T-cell (primary cell): ENCODE results near the gene NEU1. TPM values are rescaled to one million over a fixed set of nuclear protein-coding genes. Genes with fewer than 3 reads are reported as not detected.
A peak's percentile ranks its signal among the peaks of the same experiment; 100 is the strongest.
"Not testable (repeated sequence)": the region's sequence is repeated elsewhere in the genome, so short reads cannot be mapped to it uniquely, and the experiment has no call there.

Experiments used
- ATAC-seq, 4 experiments: fragments of 200-7000 bp in 3 of 4; fragments of 150-1000 bp in 1 of 4; cut with Tn5 transposase; replicated peaks in 1 of 4; 1 replicate in 3 of 4; 2 replicates in 1 of 4; pipeline ENCODE4 v1.10.0; 2021; ENCODE audit warnings: moderate library complexity in 3 of 4, mild to moderate bottlenecking in 2 of 4, moderate number of reproducible peaks in 1 of 4
- CTCF ChIA-PET, 2 donors: fragments of 300-600 bp; sonication (Branson Sonifier 250); formaldehyde crosslinking; loops; one replicate each; lab custom pipeline; 2022; ENCODE audit warnings: antibody characterized with exemption in 2 of 2; lab: Charles Lee
- POLR2A ChIA-PET, 2 donors: fragments of 300-600 bp; sonication (Branson Sonifier 250); formaldehyde crosslinking; loops; one replicate each; lab custom pipeline; 2022; ENCODE audit warnings: antibody characterized with exemption in 2 of 2; lab: Charles Lee
- DNase-seq, 35 experiments: peaks; one replicate each; pipeline versions ENCODE4 v3.0.0 to v3.0.0-alpha.2; 2013 to 2023
- H3K27ac ChIP-seq: one replicate; pipeline ENCODE4 v1.5.1; 2013; ENCODE audit warnings: low read length
- H3K27me3 ChIP-seq, 2 experiments: replicated peaks in 1 of 2; 1 replicate in 1 of 2; 2 replicates in 1 of 2; pipeline versions ENCODE4 v1.6.1 to v1.7.0; 2013; ENCODE audit warnings: low read length in 1 of 2, mixed read lengths in 1 of 2; ENCODE audit not compliant: control insufficient read depth in 2 of 2, insufficient read depth in 2 of 2; ENCODE audit errors: extremely low read depth in 1 of 2
- H3K36me3 ChIP-seq, 2 donors: 1 replicate in 1 of 2; 2 replicates in 1 of 2; pipeline versions ENCODE4 v1.6.1 to v1.7.0; 2013; ENCODE audit warnings: low read length in 1 of 2; ENCODE audit not compliant: control insufficient read depth in 2 of 2, insufficient read depth in 1 of 2; ENCODE audit errors: extremely low read depth in 1 of 2
- H3K4me1 ChIP-seq, 2 experiments: 1 replicate in 1 of 2; 2 replicates in 1 of 2; pipeline versions ENCODE4 v1.6.1 to v1.7.0; 2013; ENCODE audit warnings: low read length in 2 of 2, mixed read lengths in 1 of 2; ENCODE audit not compliant: insufficient read depth in 2 of 2, control insufficient read depth in 1 of 2; ENCODE audit errors: extremely low read depth in 1 of 2
- H3K4me3 ChIP-seq, 2 donors: 1 replicate in 1 of 2; 2 replicates in 1 of 2; pipeline versions ENCODE4 v1.5.1 to v1.7.0; 2013; ENCODE audit warnings: mild to moderate bottlenecking in 2 of 2, low read length in 1 of 2, moderate library complexity in 1 of 2; ENCODE audit not compliant: control insufficient read depth in 1 of 2; ENCODE audit errors: extremely low read depth in 1 of 2
- H3K9me3 ChIP-seq: 2 replicates; pipeline ENCODE4 v1.7.0; 2013
- H3K27ac Mint-ChIP-seq, 2 donors: one replicate each; pipeline ENCODE4 v1.8.0; 2020 to 2021; ENCODE audit warnings: mild to moderate bottlenecking in 2 of 2, mixed read lengths in 2 of 2
- H3K27me3 Mint-ChIP-seq, 2 donors: one replicate each; pipeline ENCODE4 v1.8.0; 2021 to 2022; ENCODE audit warnings: mixed read lengths in 2 of 2
- H3K36me3 Mint-ChIP-seq: one replicate; pipeline ENCODE4 v1.8.0; 2021; ENCODE audit warnings: mixed read lengths
- H3K4me1 Mint-ChIP-seq, 3 donors: one replicate each; pipeline ENCODE4 v1.8.0; 2020 to 2022; ENCODE audit warnings: mixed read lengths in 3 of 3, mild to moderate bottlenecking in 1 of 3
- H3K4me3 Mint-ChIP-seq, 3 donors: one replicate each; pipeline ENCODE4 v1.8.0; 2020 to 2022; ENCODE audit warnings: mild to moderate bottlenecking in 3 of 3, mixed read lengths in 3 of 3, moderate library complexity in 3 of 3
- H3K9me3 Mint-ChIP-seq, 3 donors: one replicate each; pipeline ENCODE4 v1.8.0; 2020 to 2022; ENCODE audit warnings: mixed read lengths in 3 of 3
- WGBS: methylation state at CpG from one replicate; pipeline ENCODE4 v1.1.5; 2013; ENCODE audit warnings: missing lambda C conversion rate; ENCODE audit not compliant: insufficient coverage; 5-methylcytosine and 5-hydroxymethylcytosine counted together
- total RNA-seq, 35 experiments: library from RNA in 6 of 35; stranded (reverse) in 6 of 35; fragments of 120-200 nt in 1 of 35; gene quantifications; one replicate each; pipeline versions ENCODE4 v1.2.1 to v1.2.4 and lab custom pipeline; 2013 to 2026

The NEU1 gene
- total RNA-seq, 5 donors from 2014 or later (not counting 1 experiment from before 2014, with no cell fraction given), result 15.9 to 29.2 (median 19.9) TPM

DNA sequence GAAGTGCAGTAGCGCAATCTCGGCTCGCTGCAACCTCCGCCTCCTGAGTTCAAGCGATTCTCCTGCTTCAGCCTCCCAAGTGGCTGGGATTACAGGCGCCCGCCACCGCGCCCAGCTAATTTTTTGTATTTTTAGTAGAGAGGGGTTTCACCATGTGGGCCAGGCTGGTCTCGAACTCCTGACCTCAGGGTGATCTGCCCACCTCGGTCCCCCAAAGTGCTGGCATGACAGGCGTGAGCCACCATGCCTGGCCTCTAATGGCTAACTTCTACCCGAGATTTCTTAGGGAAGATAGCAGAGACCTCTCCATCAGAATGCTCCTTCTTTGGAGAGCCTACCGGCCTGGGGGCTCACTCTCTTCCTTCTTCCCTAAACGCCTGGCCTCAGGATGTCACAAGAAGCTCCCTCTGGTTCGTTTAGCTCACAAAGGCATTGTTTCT lies 1.5 kb upstream of the NEU1 start:
- peaks cover 10 to 26% of the 10 kb centered on the region in 2 experiments for H3K4me1 ChIP-seq
- DNase-seq, ATAC-seq, H3K9me3 Mint-ChIP-seq, H3K27me3 Mint-ChIP-seq, H3K9me3 ChIP-seq: not testable (repeated sequence)
- peak overlapping the region; percentile 89 for H3K27ac ChIP-seq
- ChIA-PET POLR2A (interaction anchor here (0.6 to 1.3 kb wide), 3 partner anchors 20 to 666 kb away, joined by 3 to 4 read pairs (median 3); no protein-coding TSS in a partner anchor), CTCF (interaction anchor here in 1 of 2 donors (1.3 kb wide), 1 partner anchor 108 kb away, joined by 5 read pairs; the partner anchor contains the start of gene DXO)
- peaks cover 7 to 21% of the 10 kb centered on the region in 2 donors for H3K36me3 ChIP-seq
- H3K4me1 Mint-ChIP-seq, result peaks cover 23 to 33% (median 23%) of the 10 kb centered on the region in 3 donors
- H3K36me3 Mint-ChIP-seq, result peaks cover 14% of the 10 kb centered on the region
- H3K4me3 Mint-ChIP-seq, result peak overlapping the region; percentile 91 to 97 (median 93)
- peak overlapping the region; percentile 60 to 98 for H3K4me3 ChIP-seq
- 23% methylated on average over 8 of the region's 16 CpGs for WGBS
- H3K27ac Mint-ChIP-seq, result peak overlapping the region; percentile 88 to 94
- H3K27me3 ChIP-seq, result peaks cover 0 to 12% of the 10 kb centered on the region in 2 experiments

DNA sequence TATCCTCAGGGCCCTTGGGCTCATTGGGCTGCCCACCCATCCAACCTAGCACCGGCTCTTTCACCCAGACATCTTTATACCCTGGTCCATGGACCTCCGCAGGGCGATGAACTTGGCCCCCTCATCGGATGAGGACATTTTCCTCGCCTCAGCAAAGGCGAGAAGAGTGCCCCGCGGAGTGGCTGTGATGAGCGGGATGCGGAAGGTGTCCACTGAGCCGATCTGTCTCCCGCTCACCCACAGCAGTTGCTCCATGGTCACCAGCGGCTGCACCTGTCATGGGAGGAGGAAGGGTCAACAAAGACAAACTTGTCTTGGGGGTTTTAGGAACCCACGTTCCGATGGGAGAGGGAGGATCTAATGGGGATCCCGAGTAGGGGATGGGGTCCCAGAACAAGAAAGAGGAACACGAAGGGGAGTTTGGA lies 690 bp downstream of the NEU1 start:
- ATAC-seq (no peak), DNase-seq (peak in 2 of 35 experiments; percentile 1 to 9)
- POLR2A ChIA-PET, result interaction anchor here in 1 of 2 donors (1.5 kb wide), 1 partner anchor 37 kb away, joined by 5 read pairs; no protein-coding TSS in a partner anchor
- H3K9me3 ChIP-seq, result no peaks in the 10 kb centered on the region
- H3K4me1 Mint-ChIP-seq, result peaks cover 23 to 33% (median 23%) of the 10 kb centered on the region in 3 donors
- CTCF ChIA-PET, result interaction anchor here in 1 of 2 donors (1.1 to 1.2 kb wide), 2 partner anchors 23 to 122 kb away, joined by 5 to 6 read pairs; partner anchors contain the start of gene MSH5
- H3K27me3 Mint-ChIP-seq, result no peaks in the 10 kb centered on the region
- peaks cover 27% of the 10 kb centered on the region for H3K36me3 Mint-ChIP-seq
- H3K27ac ChIP-seq, result peak overlapping the region; percentile 91
- H3K27me3 ChIP-seq, result peaks cover 0 to 8% of the 10 kb centered on the region in 2 experiments
- H3K36me3 ChIP-seq, result peaks cover 10 to 26% of the 10 kb centered on the region in 2 donors
- WGBS, result 63% methylated on average over 15 of the region's 17 CpGs
- no peaks in the 10 kb centered on the region for H3K9me3 Mint-ChIP-seq
- H3K27ac Mint-ChIP-seq, result peak overlapping the region; percentile 88 to 94
- H3K4me3 Mint-ChIP-seq, result peak overlapping the region; percentile 91 to 97 (median 93)
- peak overlapping the region; percentile 81 to 98 for H3K4me3 ChIP-seq
- H3K4me1 ChIP-seq, result peaks cover 10 to 26% of the 10 kb centered on the region in 2 experiments

GRCh38 chr6:31861150-31861549 lies 1.5 kb downstream of the NEU1 start:
- DNase-seq (no peak), ATAC-seq (no peak)
- CTCF ChIA-PET, result no interaction called here
- Histone ChIP-seq H3K27me3 (peaks cover 0 to 8% of the 10 kb centered on the region in 2 experiments), H3K9me3 (no peaks in the 10 kb centered on the region), H3K27ac (no peak overlapping the region), H3K36me3 (peaks cover 10 to 26% of the 10 kb centered on the region in 2 donors), H3K4me1 (peaks cover 10 to 26% of the 10 kb centered on the region in 2 experiments), H3K4me3 (no peak overlapping the region)
- Mint-ChIP-seq H3K4me1 (peaks cover 23 to 33% (median 23%) of the 10 kb centered on the region in 3 donors), H3K27me3 (no peaks in the 10 kb centered on the region), H3K27ac (no peak overlapping the region), H3K9me3 (no peaks in the 10 kb centered on the region), H3K36me3 (peaks cover 28% of the 10 kb centered on the region), H3K4me3 (peak overlapping the region; percentile 91 to 97 (median 93))
- POLR2A ChIA-PET, result no interaction called here
- 88% methylated on average over 5 of the region's 7 CpGs for WGBS

DNA sequence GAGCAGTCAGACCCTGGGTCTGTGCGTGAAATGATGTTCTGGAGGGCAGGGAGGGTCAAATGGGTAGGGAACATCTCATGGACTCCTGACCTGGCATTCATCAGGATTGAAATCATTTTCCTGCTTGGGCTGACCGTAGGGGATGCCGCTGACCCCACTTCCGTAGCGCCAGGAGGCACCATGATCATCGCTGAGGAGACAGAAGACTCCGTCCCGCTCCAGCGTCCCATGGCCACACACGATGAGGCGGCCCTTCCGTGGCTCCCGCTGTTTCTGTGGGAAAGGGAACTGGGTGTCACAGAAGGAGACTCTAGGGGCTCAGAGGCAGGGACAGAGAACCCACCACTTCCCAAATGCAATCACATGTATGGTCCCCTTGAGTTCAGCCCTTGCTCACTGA lies 2.3 kb downstream of the NEU1 start:
- ATAC-seq, result no peak
- no peak overlapping the region for H3K27ac ChIP-seq
- Mint-ChIP-seq H3K9me3 (no peaks in the 10 kb centered on the region), H3K27me3 (no peaks in the 10 kb centered on the region), H3K4me1 (peaks cover 23 to 33% (median 23%) of the 10 kb centered on the region in 3 donors), H3K4me3 (no peak overlapping the region), H3K36me3 (peaks cover 28% of the 10 kb centered on the region), H3K27ac (no peak overlapping the region)
- peaks cover 0 to 3% of the 10 kb centered on the region in 2 experiments for H3K27me3 ChIP-seq
- ChIA-PET CTCF (interaction anchor here in 1 of 2 donors (0.9 kb wide), 1 partner anchor 22 kb away, joined by 4 read pairs; no protein-coding TSS in a partner anchor), POLR2A (interaction anchor here in 1 of 2 donors (1.2 kb wide), 1 partner anchor 25 kb away, joined by 8 read pairs; no protein-coding TSS in a partner anchor)
- peaks cover 10 to 26% of the 10 kb centered on the region in 2 donors for H3K36me3 ChIP-seq
- no peaks in the 10 kb centered on the region for H3K9me3 ChIP-seq
- WGBS, result 99% methylated on average over 7 of the region's 13 CpGs
- H3K4me1 ChIP-seq, result peaks cover 10 to 26% of the 10 kb centered on the region in 2 experiments
- no peak for DNase-seq
- no peak overlapping the region for H3K4me3 ChIP-seq

DNA sequence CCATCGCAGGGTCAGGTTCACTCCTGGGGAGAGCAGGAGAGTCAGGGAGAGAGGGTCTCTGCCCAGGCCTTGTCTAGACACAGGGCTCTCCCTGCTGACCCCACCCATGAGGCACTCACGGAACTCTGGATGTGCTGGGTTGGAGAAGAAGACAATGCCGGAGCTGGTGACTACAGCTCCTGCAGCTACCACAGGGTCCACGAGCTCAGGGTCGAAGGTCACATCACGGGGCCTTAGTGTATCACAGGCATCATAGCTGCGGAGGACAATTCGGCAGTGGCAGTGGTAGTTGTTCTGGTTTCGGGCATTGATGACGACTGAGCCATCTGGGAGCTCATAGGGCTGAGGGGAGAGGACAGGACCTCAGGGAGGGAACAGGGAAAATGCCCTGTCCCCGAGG lies 2.7 kb downstream of the NEU1 start:
- WGBS, result 94% methylated on average over 11 of the region's 11 CpGs
- no peak overlapping the region for H3K4me3 ChIP-seq
- peaks cover 10 to 26% of the 10 kb centered on the region in 2 experiments for H3K4me1 ChIP-seq
- H3K9me3 ChIP-seq, result no peaks in the 10 kb centered on the region
- H3K27ac ChIP-seq, result no peak overlapping the region
- H3K27me3 ChIP-seq, result peaks cover 0 to 3% of the 10 kb centered on the region in 2 experiments
- no peaks in the 10 kb centered on the region for H3K9me3 Mint-ChIP-seq
- peaks cover 23 to 33% (median 23%) of the 10 kb centered on the region in 3 donors for H3K4me1 Mint-ChIP-seq
- CTCF ChIA-PET, result interaction anchor here (0.6 to 0.9 kb wide), 2 partner anchors 21 to 310 kb away, joined by 4 to 5 read pairs; no protein-coding TSS in a partner anchor
- H3K4me3 Mint-ChIP-seq, result peak overlapping the region in 1 of 3 donors; percentile 28
- POLR2A ChIA-PET, result interaction anchor here in 1 of 2 donors (1.2 kb wide), 1 partner anchor 25 kb away, joined by 8 read pairs; no protein-coding TSS in a partner anchor
- DNase-seq (no peak), ATAC-seq (no peak)
- H3K36me3 ChIP-seq, result peaks cover 10 to 26% of the 10 kb centered on the region in 2 donors
- no peaks in the 10 kb centered on the region for H3K27me3 Mint-ChIP-seq
- H3K36me3 Mint-ChIP-seq, result peaks cover 28% of the 10 kb centered on the region
- no peak overlapping the region for H3K27ac Mint-ChIP-seq

- no peak for ATAC-seq
- ChIA-PET CTCF (interaction anchor here in 1 of 2 donors (0.7 kb wide), 1 partner anchor 131 kb away, joined by 4 read pairs; no protein-coding TSS in a partner anchor), POLR2A (interaction anchor here in 1 of 2 donors (0.6 kb wide), 2 partner anchors 117 to 198 kb away, joined by 3 to 6 read pairs; partner anchors contain the start of gene C6orf47)
- Mint-ChIP-seq H3K27ac (no peak overlapping the region), H3K27me3 (no peaks in the 10 kb centered on the region), H3K36me3 (peaks cover 28% of the 10 kb centered on the region), H3K4me1 (peaks cover 17 to 26% (median 18%) of the 10 kb centered on the region in 3 donors), H3K4me3 (no peak overlapping the region), H3K9me3 (no peaks in the 10 kb centered on the region)
- no peak for DNase-seq
- no peak overlapping the region for H3K27ac ChIP-seq
- H3K36me3 ChIP-seq, result peaks cover 10 to 26% of the 10 kb centered on the region in 2 donors
- H3K27me3 ChIP-seq, result no peaks in the 10 kb centered on the region
- H3K4me1 ChIP-seq, result peaks cover 6 to 17% of the 10 kb centered on the region in 2 experiments
- WGBS, result 87% methylated on average over 3 of the region's 8 CpGs
- no peak overlapping the region for H3K4me3 ChIP-seq
- no peaks in the 10 kb centered on the region for H3K9me3 ChIP-seq
Measured at GRCh38 chr6:31858707-31859106, 3.9 kb downstream of the NEU1 start.
